ENCODE results near the gene EWSR1.

GRCh38 chr22:29267858-29268510, at the start of gene EWSR1, which contains the start of gene RHBDD3:
- TF ChIP-seq, protein P1, sequence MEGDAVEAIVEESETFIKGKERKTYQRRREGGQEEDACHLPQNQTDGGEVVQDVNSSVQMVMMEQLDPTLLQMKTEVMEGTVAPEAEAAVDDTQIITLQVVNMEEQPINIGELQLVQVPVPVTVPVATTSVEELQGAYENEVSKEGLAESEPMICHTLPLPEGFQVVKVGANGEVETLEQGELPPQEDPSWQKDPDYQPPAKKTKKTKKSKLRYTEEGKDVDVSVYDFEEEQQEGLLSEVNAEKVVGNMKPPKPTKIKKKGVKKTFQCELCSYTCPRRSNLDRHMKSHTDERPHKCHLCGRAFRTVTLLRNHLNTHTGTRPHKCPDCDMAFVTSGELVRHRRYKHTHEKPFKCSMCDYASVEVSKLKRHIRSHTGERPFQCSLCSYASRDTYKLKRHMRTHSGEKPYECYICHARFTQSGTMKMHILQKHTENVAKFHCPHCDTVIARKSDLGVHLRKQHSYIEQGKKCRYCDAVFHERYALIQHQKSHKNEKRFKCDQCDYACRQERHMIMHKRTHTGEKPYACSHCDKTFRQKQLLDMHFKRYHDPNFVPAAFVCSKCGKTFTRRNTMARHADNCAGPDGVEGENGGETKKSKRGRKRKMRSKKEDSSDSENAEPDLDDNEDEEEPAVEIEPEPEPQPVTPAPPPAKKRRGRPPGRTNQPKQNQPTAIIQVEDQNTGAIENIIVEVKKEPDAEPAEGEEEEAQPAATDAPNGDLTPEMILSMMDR (IDR thresholded peaks at IDR 0.05; ENCODE audit: low read depth, low read length, poor library complexity, severe bottlenecking) = no peak
- TF ChIP-seq EZH2phosphoT487 (IDR thresholded peaks at IDR 0.05; ENCODE audit: borderline replicate concordance, low read length) = no peak
